ENCODE data around the gene NKD1.

DNA sequence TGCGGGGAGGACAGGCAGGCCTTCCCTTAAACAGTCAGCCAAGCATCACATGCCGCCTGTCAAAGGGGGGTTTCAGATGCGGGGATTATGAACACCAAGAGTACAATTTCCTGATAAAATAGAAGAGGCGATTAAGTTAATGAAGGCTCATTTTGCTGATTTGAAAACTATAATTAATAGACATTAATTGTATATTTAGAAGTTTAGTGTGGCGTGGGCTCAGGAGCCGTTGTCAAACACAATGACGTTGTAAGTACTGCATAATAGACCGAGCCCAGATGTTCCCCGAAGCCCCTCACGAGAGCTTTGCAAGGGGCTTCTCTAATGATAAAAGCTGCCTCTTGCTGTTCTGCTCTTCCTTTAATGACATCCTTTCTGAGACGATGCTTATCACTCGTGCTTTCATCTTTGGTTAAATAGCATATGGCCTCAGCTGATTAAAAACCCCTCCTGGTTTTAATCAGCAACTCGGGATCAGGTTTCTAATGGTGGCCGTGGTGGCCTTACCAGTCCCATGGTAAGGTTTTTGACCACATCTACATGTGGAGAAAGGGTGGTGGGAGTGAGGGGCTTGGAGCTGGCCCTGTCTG lies 104.7 kb downstream of the NKD1 start:
- TF ChIP-seq POLR2A (IDR thresholded peaks at IDR 0.05) = no peak
- TF ChIP-seq, protein P1, sequence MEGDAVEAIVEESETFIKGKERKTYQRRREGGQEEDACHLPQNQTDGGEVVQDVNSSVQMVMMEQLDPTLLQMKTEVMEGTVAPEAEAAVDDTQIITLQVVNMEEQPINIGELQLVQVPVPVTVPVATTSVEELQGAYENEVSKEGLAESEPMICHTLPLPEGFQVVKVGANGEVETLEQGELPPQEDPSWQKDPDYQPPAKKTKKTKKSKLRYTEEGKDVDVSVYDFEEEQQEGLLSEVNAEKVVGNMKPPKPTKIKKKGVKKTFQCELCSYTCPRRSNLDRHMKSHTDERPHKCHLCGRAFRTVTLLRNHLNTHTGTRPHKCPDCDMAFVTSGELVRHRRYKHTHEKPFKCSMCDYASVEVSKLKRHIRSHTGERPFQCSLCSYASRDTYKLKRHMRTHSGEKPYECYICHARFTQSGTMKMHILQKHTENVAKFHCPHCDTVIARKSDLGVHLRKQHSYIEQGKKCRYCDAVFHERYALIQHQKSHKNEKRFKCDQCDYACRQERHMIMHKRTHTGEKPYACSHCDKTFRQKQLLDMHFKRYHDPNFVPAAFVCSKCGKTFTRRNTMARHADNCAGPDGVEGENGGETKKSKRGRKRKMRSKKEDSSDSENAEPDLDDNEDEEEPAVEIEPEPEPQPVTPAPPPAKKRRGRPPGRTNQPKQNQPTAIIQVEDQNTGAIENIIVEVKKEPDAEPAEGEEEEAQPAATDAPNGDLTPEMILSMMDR (IDR thresholded peaks at IDR 0.05) = no peak

All from adrenal gland (tissue), 5 donors.